Activated effector memory CD4-positive, alpha-beta T cell treated with Interleukin-2 at 50 U/mL for 16 hours (primary cell): Measurements from ENCODE around the gene GRID1.
"Not testable (repeated sequence)": the region's sequence is repeated elsewhere in the genome, so short reads cannot be mapped to it uniquely, and the experiment has no call there.

ENCODE experiments used
- DNase-seq: peaks from one replicate; pipeline ENCODE4 v3.0.0-alpha.2; 2020

The GRID1 gene

DNA sequence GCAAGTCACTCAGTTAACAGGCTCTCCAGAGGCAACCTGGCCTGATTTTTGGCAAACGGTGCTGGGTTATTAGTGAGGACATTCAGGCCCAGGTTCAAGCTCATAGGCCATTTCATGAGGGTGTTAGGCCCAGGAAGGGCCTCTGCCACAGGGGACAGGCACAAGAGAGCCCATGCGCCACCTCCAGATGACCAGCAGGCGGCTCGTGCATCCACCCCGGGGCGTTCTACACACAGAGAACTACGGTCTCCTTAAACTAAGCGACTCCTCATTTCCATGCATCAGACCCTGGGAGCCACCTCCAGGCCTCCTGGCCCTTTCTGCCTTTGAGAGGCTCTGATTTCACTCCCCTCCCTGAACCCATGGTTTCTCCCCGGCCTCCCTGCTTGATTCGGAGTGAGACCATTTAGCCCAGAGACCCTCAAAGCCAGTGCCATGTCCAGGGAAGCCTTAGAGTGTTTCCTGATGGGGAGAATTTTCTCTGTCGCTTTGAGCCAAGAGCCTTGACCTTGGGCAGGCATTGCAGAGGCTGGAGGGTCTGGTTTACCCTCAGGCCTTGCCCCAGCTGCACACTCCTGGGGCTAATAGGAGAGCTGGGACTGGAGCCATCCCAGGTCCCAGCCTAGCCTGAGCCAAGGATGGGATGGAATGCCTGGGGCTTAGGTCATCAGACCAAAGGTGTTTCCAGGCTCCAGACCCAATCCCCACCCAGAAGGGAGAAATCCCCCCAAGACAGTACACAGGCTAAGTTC, 188.0 kb downstream of the GRID1 start:
- DNase-seq: no peak

DNA sequence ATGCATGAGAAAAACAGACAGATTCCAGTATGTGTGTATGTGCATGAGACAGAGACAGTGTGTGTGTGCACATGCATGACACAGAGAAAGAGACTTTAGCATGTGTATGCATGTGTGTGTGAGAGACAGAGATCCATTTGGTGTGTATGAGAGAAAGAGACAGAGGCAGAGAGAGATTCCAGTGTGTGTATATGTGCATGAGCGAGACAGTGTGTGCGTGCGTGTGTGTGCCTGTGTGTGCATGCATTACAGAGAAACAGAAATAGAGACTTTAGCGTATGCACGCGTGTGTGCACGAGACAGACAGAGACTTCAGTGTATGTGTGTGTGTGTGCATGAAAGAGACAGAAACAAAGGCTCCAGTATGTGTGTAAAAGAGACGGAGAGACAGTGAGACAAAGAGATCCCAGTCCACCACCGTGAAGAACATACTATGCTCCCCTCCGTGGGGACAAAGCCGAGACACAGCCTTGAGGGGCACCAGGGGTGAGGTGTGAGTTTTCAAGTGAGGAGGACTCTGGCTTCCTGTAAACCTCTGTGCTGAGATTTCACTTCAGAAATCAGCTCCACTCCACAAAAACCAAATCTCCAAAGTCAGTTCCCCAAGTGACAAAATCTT, 188.9 kb downstream of the GRID1 start:
- DNase-seq: no peak

DNA sequence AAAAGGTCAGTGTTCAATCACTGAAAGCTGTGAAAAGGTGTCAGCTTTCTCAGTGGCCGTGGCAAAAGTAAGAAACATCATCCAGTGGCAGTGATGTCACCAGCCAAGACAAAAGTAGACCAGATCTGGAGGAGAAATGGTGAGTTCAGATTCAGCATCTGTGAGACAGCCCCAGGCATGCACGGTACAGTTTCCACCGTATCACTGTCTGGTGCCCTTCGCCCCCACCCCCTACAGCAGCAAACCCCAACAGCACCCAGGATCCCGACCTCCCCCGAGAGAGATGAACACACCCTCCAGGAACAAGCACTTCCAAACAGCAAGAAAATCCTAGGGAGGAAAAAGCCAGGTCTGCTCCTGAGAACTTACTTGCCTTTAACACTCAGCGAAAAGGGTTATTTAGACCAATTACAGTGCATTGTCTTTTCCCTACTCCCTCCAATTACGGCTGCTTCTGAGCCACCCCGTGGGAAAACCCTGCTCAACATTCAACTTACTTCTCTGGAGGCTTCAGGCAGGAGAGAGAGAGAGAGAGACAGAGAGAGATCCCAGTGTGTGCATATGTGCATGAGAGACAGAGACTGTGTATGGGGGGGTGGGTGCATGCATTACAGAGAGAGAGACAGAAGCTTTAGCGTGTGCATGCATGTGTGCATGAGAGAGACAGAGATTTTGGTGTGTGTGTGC, 189.6 kb downstream of the GRID1 start:
- no peak for DNase-seq

DNA sequence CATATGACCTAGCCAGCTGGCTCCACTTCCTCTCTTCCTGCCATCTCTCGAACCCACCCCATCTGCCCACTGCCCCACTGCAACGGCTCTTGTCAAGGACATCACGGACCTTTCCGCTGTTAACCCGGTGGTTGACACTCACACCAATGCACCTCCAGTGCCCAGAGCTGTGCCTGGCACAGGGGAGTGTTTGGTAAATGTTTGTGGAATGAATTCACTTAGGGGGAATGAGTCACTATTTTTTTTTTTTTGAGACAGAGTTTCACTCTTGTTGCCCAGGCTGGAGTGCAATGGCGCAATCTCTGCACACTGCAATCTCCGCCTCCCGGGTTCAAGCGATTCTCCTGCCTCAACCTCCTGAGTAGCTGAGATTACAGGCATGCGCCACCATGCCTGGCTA, 191.1 kb downstream of the GRID1 start:
- not testable (repeated sequence) for DNase-seq

DNA sequence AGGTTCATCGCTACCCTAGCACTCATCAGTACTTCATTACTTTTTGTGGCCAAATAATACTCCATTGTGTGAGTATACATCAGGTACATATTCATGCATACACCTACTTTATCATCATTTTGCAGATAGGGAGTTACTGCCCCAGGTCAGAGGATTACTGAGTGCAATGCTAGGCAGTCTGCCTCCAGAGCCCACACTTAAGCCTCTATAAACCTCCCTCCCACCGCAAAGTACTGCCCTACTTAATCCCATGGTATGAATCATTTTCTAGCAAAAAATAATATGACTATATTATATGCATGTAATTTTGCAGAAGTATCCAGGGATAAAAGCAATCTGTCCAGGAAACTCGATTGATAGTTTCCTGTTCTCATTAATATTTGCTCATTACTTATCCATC, 194.3 kb downstream of the GRID1 start:
- no peak for DNase-seq

DNA sequence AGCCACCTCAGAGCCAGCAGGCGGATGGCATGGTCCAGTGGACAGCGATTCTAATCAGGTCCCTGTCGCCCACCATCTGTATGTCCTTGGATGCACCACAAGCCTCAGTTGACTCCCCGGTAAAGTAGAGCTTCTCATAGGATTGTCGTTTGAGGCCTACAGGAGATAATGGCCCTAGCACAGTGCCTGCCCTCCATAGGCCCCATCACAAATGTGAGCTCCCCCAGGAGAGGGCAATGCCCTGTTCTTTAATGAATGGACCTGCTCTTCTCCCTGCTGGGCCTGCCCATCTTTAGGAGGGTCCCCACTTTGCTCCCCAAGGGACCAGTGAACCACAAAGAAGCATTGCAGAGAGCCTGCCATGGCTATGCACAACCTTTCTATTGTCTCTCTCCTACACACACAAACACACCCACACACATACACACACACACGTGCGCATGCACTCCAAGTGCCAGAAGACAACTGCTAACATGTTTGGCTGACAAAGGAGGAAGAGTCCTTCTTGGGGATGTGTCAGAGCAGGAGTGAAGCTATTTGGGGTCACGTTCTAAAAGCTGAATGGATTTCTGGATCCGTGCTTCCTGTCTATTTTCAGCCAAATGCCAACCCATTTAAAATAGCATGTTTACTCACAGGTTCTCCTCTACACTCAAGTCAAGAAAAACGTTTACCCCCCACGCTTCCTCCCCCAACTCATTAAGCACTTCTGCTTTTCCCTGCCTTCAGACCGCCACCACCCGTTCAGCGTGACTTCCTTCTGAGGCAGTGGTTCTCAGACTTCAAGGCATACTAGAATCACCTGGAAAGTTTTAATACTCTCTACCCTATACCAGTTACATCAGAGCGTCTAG, 196.1 kb downstream of the GRID1 start:
- DNase-seq: no peak

DNA sequence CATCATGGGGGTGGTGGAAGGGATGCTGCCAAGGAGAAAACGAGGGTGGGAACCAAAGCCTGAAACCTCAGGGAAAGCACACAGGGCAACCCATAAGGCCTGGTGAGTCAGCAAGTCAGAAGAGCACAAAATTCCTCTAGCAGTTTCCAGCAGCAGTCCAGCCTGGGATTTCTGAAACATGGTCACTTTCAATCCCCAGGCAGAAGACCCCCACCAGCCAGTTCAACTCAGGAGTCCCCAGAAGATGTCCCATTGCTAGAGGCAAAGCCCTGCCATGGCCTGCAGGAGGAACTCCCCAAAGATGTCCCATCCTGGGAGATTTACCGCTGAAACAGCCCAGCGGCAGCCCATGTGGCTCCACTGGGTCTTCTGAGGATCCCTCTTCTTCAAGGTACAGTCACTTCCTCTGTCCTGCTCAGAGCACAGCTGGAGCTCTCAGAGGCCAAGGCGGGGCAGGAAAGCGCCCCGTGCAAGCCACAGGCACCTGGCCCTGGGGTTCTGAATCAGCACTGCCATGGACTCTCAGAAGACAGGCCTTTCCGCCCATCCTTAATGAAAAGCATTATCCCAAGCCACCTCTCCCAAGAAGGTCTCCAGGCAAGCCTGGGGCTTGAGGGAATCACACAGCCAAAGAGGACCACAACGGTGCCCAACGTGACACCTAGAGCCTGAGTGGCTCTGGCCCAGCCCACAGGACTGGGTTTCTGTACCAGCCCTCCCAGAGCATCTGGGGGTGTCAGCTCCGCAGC, 196.9 kb downstream of the GRID1 start:
- DNase-seq: no peak

DNA sequence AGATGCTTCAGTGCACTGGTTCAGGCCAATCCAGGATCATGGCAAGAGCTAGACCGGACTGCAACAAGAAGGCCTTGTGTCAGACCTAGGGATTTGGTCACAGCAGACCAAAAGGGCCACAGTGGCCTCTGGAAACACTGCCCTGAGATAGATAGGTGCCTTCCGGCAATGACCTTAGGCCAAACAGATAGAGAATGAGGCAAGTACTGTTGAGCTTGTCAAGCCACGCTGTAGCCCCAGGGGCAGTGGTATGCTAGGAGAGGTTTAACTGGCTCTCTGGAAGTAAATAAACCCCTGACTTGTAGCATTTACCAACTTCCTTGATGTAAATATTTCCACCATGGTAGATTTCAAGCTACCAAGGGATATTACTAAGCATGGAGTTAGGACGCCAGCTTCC, 197.5 kb downstream of the GRID1 start:
- DNase-seq: no peak

DNA sequence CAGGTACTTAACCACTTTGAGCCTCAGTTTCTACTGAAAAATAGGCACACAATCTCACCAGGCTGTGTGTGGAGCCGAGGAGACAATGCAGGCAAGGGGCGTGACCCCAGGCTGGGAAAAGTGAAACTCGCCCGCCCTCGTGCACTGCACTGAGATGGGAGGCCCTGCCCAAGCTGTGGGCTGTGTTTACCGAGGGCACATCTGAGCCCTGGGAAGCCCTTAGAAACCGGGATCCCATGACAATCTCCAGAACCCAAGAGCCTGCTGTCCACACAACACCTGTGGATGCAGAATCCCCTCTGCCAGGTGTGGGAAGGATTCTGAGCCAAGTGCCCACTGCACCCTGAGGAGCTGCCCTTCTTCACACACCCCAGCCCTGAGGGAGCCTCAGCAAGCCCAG, 198.3 kb downstream of the GRID1 start:
- no peak for DNase-seq

DNA sequence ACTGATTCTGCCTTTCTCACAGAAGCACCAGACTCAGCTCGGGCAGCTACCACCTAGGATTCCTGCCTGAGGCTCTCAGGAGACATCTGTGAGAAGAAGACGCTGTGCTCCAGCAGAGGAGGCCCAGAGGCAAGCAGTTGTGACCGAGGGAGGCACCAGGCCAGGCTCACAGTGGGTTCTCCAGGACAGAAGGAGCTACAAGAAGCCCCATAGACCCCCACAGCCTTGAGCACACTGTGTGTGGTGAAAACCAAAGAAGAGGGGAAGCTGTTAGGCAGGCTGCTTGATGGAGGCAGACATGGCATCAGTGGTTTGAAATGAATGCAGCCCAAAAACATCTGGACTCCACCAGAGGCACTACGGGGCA, 198.8 kb downstream of the GRID1 start:
- no peak for DNase-seq

DNA sequence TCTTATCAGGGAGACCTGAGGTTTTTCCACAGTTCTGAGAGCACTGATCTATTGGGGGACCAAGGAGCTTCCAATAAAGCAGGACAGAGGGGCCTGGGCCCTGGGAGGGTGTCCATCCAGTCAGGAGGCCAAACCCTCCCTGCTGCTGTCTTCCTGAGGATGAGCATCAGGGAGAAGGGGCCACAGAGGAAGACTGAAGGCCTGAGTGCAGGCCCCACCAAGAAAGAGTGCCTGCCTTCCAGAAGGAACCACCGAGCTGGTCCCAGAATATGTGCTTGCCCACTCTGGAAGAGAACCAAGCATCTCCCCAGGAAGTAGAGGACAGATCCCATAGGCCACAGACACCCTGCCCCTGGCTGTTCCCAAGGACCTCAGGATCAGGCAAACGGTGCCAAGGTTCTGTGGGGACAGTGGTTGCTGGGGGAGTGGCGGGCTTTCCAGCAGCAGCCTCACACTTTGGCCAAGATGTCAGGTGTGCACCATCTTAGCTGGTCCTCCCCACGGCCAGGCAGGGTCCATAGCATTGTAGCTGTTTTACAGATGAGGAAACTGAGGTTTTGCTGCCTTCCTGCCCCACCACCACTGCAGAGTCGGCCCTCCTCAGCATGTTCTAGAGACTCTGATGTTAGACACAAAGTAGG, 199.4 kb downstream of the GRID1 start:
- no peak for DNase-seq

DNA sequence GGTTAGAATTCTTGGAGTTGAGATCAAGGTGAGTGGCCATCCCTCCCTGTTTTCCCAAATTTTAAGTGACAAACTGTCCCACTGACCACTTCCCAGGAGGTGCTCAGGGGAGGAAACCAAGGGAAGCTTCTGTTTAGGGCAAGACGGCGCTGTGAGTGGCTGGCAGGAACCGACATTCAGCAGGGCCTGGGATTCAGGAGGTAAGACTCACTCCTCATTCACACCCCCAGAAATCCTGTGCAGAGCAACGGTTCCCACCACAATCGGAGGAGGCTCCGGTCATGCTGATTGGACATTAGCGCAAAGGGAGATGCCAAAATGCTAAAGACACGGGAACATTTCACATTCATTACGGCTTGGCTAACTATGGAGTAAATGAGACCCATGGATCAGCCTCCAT, 200.9 kb downstream of the GRID1 start:
- DNase-seq: no peak

DNA sequence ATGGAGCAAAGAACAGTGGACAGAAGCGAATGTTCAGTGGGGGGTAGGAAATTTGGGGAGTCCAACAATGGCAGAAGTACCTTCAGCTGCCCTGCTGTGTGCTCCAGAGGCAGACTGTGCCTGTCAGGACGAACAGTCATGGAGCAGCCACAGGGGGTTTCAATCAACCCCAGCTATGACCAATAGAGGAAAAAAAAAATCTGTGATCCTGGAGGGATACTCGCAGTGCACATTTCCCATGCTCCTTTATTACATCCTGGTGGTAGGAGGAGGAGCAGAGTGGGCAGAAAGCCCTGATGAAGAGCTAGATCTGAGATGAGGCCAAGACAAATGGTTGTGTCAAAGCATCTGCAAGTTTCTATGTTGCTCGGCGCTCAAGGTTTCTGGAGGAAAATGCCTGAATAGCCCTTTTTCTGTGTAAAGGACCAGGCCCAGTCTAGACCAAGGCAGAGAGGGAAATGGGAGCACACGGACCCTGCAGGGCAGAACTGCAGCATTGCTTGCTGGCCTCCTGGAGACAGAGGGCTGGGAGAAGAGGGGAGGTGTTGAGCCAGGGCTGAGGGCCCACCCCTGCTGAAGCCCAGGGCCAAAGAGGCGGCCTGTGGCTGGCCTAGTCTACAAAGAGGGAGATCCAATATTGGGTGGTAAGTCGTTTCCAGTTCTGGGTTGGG, 201.5 kb downstream of the GRID1 start:
- DNase-seq: no peak

DNA sequence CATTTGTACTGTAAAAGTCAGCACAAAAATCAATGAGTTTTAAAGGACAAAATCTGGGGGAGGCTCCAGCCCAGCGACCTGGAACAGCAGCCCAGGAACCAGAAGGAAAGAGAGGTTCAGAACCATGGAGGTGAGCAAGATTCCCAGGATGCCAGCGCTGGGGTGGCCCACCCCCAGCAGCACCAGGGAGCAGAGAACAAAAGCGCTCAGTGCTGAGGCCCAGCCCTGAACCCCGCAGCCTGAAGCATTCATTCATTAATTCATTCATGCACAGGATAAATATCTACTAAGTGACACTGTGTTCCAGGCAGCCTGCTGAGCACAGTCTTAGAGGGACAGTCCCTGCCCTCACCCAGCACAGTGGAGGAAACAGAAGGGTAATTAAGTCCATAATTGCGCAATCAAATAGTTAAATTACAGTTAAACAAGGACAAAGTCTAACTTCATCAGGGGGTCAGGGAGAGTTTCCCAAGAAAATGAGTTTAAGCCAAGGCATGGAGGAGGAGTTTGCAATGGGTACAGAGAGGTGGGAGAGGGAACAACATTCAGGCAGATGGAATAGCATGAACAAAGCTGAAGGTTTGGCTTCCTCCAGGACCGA, 202.3 kb downstream of the GRID1 start:
- DNase-seq: no peak

DNA sequence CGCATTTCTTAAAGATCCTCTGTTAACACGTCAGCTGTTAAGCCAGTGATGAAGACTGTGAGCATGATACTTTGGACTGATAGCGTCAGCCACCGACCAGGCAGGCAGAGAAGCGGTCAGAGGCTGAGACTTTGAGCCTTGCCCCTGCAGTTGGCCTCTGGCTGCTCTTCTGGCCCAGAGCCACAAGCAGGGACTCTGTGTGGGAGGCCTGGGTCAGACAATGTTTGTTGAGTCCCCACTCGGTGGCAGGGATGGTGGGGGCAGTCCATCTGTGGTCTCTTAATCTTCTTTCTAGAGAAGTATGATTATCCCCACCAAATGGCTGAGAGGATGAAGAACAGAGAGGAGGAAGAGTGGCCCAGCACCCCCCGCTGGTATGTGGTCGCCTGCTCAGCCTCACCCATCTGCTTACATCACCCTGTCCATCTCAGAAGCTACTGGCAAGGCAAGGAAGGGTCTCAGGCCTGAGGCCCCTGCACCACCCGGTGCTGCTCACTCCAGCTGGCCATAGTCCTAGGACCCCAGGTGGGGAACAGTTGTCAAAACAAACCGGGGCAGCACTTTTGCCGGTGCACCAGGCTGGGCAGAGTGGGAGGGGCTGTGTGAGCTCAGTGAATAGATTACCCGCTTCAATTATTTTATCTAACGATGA, 202.9 kb downstream of the GRID1 start:
- no peak for DNase-seq

DNA sequence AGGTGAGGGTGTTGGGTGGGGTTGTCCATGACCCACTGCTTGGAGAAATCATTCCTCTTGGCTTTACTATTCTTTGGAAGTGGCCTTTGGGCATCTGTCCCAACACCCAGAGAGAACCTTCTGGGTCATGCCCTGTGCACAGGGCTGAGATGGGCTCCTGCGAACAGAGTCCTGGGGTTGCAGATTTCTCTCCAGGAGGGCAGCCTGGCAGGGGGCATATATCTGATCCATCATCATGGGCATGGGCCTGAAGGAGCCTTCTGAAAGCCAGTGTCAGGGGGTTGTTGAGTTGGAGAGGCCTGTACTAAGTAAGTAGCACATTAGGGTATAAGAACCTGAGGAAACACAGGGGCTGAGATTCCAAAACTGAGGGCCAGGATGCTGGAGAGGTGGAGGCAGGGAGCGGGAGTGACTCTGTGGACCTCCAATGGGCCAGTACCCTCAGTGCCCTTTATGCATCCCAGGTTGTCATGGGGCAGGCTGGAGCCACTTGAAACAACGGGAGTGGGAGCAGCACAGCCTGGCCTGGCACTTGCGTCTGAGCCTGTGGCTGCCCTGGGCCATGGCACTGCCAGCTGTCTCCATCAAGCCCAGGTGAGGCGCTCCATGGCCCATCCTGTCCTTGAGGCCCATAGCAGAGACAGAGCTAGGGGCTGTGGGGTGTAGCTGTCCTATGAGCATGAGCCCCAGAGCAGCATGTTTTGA, 203.7 kb downstream of the GRID1 start:
- no peak for DNase-seq

DNA sequence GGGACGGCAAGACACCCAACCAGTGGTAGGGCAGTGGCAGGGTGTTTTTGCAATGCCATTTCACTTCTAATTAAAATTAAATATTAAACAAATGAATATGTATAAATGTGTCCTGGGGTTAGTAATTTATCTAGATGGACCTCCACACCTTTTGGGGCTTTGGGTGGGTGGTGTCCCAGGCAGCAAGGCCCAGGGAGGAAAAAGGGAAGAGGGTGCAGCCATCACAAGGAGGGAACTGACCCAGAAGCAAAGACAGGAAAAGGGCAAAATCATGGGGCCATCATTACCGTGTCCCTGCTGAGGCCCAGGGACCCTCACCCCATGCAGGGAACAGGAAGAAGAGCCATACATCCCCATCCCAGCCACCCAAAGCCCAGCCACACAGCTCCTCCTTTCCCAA, 204.6 kb downstream of the GRID1 start:
- no peak for DNase-seq

DNA sequence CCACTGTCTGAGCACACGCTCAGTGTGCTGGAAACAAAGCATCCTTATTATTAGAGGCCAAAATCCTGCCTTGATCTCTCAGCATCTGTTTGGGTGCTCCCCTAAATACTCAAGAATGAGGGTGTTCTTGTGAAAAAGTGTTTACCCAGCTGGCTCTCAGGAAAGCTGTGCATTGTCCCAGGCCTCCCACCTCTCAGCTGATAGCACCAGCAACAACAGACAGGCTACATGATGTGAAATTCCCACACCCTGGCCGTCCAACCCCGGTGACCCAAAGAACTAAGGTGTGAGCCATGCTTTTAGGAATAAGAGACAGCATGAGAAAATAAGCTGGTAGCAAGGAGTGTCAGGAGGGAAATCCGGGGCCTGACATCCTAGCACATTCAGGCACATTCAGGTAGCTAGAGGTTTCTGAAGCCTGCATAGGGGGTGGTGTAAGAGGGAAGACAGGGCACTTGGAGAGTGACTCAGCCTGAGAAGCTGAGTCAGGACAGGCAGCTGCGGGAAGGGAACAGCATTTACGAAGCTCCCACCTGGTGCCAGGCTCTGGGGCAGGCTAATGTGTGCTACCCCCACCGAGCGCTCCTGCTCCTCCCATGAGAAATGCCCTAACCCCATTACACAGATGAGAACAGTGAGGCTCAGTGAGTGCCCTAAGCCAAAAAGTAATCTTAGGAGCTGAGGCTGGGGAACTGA, 205.6 kb downstream of the GRID1 start:
- no peak for DNase-seq

DNA sequence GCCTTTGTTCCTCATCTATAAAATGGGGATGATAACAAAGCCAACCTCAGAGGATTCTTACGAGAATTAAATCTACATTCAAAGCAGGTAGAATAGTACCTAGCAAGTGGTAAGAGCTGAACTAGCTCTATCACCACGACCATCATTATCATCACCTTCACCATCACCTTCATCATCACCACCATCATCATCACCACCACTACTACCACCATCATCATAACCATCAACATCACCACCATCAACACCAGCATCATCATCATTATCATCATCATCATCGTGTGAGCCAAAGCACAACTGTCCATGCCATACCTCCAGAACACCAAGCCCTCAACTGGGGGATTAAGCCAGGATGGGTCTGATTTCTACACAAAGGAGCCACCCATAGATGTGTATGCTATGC, 206.8 kb downstream of the GRID1 start:
- no peak for DNase-seq
